Esophagus squamous epithelium (tissue), 5 donors: ENCODE measurements around the gene PRDM10. TPM values are rescaled to one million over a fixed set of nuclear protein-coding genes. Genes with fewer than 3 reads are reported as not detected.

Source experiments
- DNase-seq: peaks from one replicate; lab custom pipeline; 2025; lab: John Stamatoyannopoulos, UW
- H3K27ac ChIP-seq, 4 donors: fragments of 200-600 bp; sonication (generic); one replicate each; pipeline ENCODE4 v1.5.1; 2016 to 2019; ENCODE audit warnings: mild to moderate bottlenecking in 1 of 4
- H3K27me3 ChIP-seq, 4 donors: fragments of 200-600 bp; sonication (generic); 1 replicate in 3 of 4; 2 replicates in 1 of 4; pipeline versions ENCODE4 v1.5.1 to v1.6.0; 2017 to 2021; ENCODE audit warnings: antibody characterized with exemption in 1 of 4
- H3K36me3 ChIP-seq, 3 donors: fragments of 200-600 bp; sonication (generic); one replicate each; pipeline ENCODE4 v1.5.1; 2016 to 2019
- H3K4me1 ChIP-seq, 3 donors: fragments of 200-600 bp; sonication (generic); one replicate each; pipeline ENCODE4 v1.5.1; 2017 to 2019
- H3K4me3 ChIP-seq, 4 donors: fragments of 200-600 bp; sonication (generic); 1 replicate in 3 of 4; 2 replicates in 1 of 4; pipeline ENCODE4 v1.5.1; 2016 to 2019; ENCODE audit warnings: mild to moderate bottlenecking in 2 of 4, moderate library complexity in 1 of 4
- H3K9me3 ChIP-seq, 3 donors: fragments of 200-600 bp; sonication (generic); one replicate each; pipeline ENCODE4 v1.5.1; 2016 to 2019
- POLR2A ChIP-seq, 4 donors: fragments of 450-650 bp; IDR thresholded peaks; one replicate each; pipeline ENCODE4 v1.6.1; 2017; ENCODE audit warnings: antibody characterized with exemption in 4 of 4, mild to moderate bottlenecking in 4 of 4, moderate library complexity in 3 of 4
- WGBS, 2 donors: methylation state at CpG; one replicate each; pipeline ENCODE4 v1.1.5; 2018; 5-methylcytosine and 5-hydroxymethylcytosine counted together
- intact Hi-C: fragments of 100-400 bp; cut with DNase I; formaldehyde crosslinking; loops from one replicate; pipeline ENCODE4 v1.15.0; 2022
- total RNA-seq, 4 donors: library from RNA; depleted of rRNA; stranded (reverse); fragments of >200 nt; gene quantifications; one replicate each; pipeline ENCODE4 v1.1.0, GENCODE V29; 2016
- TF ChIP-seq, protein P1 (sequence below), 6 experiments: fragments of 450-650 bp in 4 of 6; fragments of 200-600 bp in 2 of 6; sonication (generic) in 2 of 6; IDR thresholded peaks; one replicate each; pipeline ENCODE4 v1.5.1; 2016 to 2019; ENCODE audit warnings: antibody characterized with exemption in 6 of 6, mild to moderate bottlenecking in 4 of 6, moderate library complexity in 4 of 6
- donor health status: DM: yes; HTN: yes; CAD: no.

The PRDM10 gene
- total RNA-seq, 4 donors from 2014 or later = 7.3 to 11.2 (median 7.7) TPM

DNA sequence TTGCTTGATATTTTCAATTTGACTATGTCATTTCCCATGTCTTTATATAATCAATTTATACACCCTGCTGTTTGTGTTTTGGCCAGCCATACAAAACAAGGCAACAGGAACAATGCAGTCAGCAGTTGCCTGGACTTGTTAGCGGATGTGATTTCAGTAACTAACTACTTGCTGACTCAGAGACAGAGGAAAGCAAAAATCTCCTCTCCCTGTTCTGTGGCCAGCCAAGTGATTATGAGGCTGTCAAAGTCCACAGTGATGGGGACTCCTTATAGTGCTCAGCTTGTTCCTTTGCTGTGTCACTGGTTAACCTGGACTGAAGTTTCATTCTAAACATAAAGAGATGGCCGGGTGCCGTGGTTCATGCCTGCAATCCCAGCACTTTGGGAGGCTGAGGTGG lies 34.4 kb upstream of the PRDM10 start:
- intact Hi-C loops = no loop called here
- TF ChIP-seq, protein P1, sequence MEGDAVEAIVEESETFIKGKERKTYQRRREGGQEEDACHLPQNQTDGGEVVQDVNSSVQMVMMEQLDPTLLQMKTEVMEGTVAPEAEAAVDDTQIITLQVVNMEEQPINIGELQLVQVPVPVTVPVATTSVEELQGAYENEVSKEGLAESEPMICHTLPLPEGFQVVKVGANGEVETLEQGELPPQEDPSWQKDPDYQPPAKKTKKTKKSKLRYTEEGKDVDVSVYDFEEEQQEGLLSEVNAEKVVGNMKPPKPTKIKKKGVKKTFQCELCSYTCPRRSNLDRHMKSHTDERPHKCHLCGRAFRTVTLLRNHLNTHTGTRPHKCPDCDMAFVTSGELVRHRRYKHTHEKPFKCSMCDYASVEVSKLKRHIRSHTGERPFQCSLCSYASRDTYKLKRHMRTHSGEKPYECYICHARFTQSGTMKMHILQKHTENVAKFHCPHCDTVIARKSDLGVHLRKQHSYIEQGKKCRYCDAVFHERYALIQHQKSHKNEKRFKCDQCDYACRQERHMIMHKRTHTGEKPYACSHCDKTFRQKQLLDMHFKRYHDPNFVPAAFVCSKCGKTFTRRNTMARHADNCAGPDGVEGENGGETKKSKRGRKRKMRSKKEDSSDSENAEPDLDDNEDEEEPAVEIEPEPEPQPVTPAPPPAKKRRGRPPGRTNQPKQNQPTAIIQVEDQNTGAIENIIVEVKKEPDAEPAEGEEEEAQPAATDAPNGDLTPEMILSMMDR (IDR thresholded peaks at IDR 0.05) = no peak
- TF ChIP-seq POLR2A (IDR thresholded peaks at IDR 0.05) = no peak
- H3K4me3 ChIP-seq = no peak overlapping the region
- H3K9me3 ChIP-seq = no peaks in the 10 kb centered on the region
- peak overlapping the region in 3 of 4 donors; percentile 58 to 62 (median 58) for H3K27ac ChIP-seq
- peaks cover 0 to 13% (median 2%) of the 10 kb centered on the region in 3 donors for H3K4me1 ChIP-seq
- no peaks in the 10 kb centered on the region for H3K36me3 ChIP-seq
- 52 to 64% methylated on average over 1 to 3 of the region's 3 CpGs for WGBS, 2 donors
- no peaks in the 10 kb centered on the region for H3K27me3 ChIP-seq
- DNase-seq = no peak

DNA sequence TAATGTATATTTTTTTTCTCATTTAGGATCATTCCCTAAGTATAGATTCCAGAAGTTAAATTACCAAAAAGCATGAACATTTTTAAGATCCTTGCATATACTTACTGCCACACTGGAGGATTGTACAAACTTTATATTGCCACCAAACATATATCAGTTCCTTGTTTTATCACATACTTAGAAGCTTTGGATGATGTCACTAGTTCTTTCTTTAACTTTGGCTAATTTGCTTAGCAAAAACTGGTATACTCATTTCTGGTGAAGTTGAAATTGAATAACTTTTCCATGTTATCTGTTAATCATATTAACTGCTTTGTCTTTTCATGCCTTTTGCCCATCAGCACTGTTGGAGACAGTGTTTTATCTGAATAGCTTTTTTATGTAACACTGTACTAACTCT lies 31.6 kb upstream of the PRDM10 start:
- Histone ChIP-seq H3K27ac (no peak overlapping the region), H3K4me3 (no peak overlapping the region), H3K4me1 (peaks cover 0 to 13% (median 4%) of the 10 kb centered on the region in 3 donors), H3K9me3 (no peaks in the 10 kb centered on the region), H3K36me3 (no peaks in the 10 kb centered on the region), H3K27me3 (no peaks in the 10 kb centered on the region)
- no peak for DNase-seq
- no peak for TF ChIP-seq POLR2A (IDR thresholded peaks at IDR 0.05)
- TF ChIP-seq, protein P1 (IDR thresholded peaks at IDR 0.05) = no peak
- intact Hi-C loops = no loop called here

- WGBS, 2 donors = 91 to 94% methylated on average over 34 to 43 of the region's 44 CpGs
- Histone ChIP-seq H3K4me1 (peaks cover 0 to 9% (median 4%) of the 10 kb centered on the region in 3 donors), H3K4me3 (no peak overlapping the region), H3K9me3 (no peaks in the 10 kb centered on the region), H3K27ac (no peak overlapping the region), H3K27me3 (no peaks in the 10 kb centered on the region), H3K36me3 (no peaks in the 10 kb centered on the region)
- no peak for DNase-seq
- intact Hi-C loops = no loop called here
- TF ChIP-seq, protein P1 (IDR thresholded peaks at IDR 0.05) = no peak
- no peak for TF ChIP-seq POLR2A (IDR thresholded peaks at IDR 0.05)
Observed at GRCh38 chr11:130032931-130033330, 30.3 kb upstream of the PRDM10 start.

- Histone ChIP-seq H3K4me1 (peaks cover 0 to 4% (median 0%) of the 10 kb centered on the region in 3 donors), H3K9me3 (no peaks in the 10 kb centered on the region), H3K27me3 (no peaks in the 10 kb centered on the region), H3K27ac (no peak overlapping the region), H3K36me3 (no peaks in the 10 kb centered on the region), H3K4me3 (no peak overlapping the region)
- WGBS, 2 donors = 26 to 34% methylated on average over 2 of the region's 2 CpGs
- intact Hi-C loops = no loop called here
- TF ChIP-seq, protein P1 (IDR thresholded peaks at IDR 0.05) = no peak
- TF ChIP-seq POLR2A (IDR thresholded peaks at IDR 0.05) = no peak
- no peak for DNase-seq
Observed at GRCh38 chr11:130031945-130032344, 29.3 kb upstream of the PRDM10 start.

- Histone ChIP-seq H3K36me3 (no peaks in the 10 kb centered on the region), H3K4me3 (no peak overlapping the region), H3K9me3 (no peaks in the 10 kb centered on the region), H3K4me1 (peaks cover 0 to 4% (median 0%) of the 10 kb centered on the region in 3 donors), H3K27me3 (no peaks in the 10 kb centered on the region), H3K27ac (no peak overlapping the region)
- WGBS, 2 donors = 91 to 100% methylated on average over 1 of the region's 1 CpG
- no peak for DNase-seq
- intact Hi-C loops = no loop called here
- TF ChIP-seq, protein P1 (IDR thresholded peaks at IDR 0.05) = no peak
- TF ChIP-seq POLR2A (IDR thresholded peaks at IDR 0.05) = no peak
Observed at GRCh38 chr11:130031056-130031455, 28.4 kb upstream of the PRDM10 start.
